NCI-H1048 (cell line): ENCODE results near the gene ADSS2.
"Not testable (repeated sequence)": the region's sequence is repeated elsewhere in the genome, so short reads cannot be mapped to it uniquely, and the experiment has no call there.

Source experiments
- DNase-seq: peaks from one replicate; lab custom pipeline; 2025; lab: John Stamatoyannopoulos, UW

The ADSS2 gene

GRCh38 chr1:244365262-244365661, 86.4 kb downstream of the ADSS2 start:
- not testable (repeated sequence) for DNase-seq

GRCh38 chr1:244362476-244362875, 89.2 kb downstream of the ADSS2 start:
- DNase-seq: no peak

- DNase-seq: no peak
These were observed 89.8 kb downstream of the ADSS2 start for GRCh38 chr1:244361764-244362473.
